ENCODE data around the gene CDKAL1.
"Not testable (repeated sequence)": the region's sequence is repeated elsewhere in the genome, so short reads cannot be mapped to it uniquely, and the experiment has no call there.

DNA sequence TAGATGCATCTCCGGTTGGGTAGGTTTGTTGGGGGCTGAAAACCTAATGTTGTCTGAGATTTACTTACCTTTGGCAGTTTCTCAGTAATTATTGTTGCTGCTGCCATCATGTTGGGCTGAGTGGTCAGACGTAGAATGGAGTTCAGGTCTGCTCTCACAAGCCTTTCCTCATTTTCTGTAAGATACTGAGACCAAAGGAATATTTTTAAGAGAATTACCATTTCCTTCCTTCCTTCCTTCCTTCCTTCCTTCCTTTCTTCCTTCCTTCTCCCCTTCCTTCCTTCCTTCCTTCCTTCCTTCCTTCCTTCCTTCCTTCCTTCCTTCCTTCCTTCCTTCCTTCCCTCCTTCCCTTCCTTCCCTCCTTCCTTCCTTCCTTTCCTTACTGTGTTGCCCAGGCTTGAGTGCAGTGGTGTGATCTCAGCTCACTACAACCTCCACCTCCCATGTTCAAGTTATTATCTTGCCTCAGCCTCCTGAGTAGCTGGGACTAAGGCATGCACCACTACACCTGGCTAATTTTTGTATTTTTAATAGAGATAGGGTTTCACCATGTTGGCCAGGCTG lies 222.4 kb downstream of the CDKAL1 start:
- TF ChIP-seq, protein P1, sequence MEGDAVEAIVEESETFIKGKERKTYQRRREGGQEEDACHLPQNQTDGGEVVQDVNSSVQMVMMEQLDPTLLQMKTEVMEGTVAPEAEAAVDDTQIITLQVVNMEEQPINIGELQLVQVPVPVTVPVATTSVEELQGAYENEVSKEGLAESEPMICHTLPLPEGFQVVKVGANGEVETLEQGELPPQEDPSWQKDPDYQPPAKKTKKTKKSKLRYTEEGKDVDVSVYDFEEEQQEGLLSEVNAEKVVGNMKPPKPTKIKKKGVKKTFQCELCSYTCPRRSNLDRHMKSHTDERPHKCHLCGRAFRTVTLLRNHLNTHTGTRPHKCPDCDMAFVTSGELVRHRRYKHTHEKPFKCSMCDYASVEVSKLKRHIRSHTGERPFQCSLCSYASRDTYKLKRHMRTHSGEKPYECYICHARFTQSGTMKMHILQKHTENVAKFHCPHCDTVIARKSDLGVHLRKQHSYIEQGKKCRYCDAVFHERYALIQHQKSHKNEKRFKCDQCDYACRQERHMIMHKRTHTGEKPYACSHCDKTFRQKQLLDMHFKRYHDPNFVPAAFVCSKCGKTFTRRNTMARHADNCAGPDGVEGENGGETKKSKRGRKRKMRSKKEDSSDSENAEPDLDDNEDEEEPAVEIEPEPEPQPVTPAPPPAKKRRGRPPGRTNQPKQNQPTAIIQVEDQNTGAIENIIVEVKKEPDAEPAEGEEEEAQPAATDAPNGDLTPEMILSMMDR (IDR thresholded peaks at IDR 0.05): not testable (repeated sequence)
- TF ChIP-seq POLR2A (IDR thresholded peaks at IDR 0.05); POLR2AphosphoS5 (IDR thresholded peaks at IDR 0.05; ENCODE audit: insufficient read depth in 1 of 2, low read depth in 1 of 2): not testable (repeated sequence)

Measured in vagina (tissue), 2 donors.